Panc1 (cell line): ENCODE results near the gene BCAP29. TPM values are rescaled to one million over a fixed set of nuclear protein-coding genes. Genes with fewer than 3 reads are reported as not detected.

ENCODE experiments used
- ATAC-seq: fragments of 200-7000 bp; cut with Tn5 transposase; 2 replicates; pipeline ENCODE4 v1.9.1; 2020; ENCODE audit warnings: mild to moderate bottlenecking, moderate library complexity
- BruUV-seq: library from RNA; stranded (reverse); fragments of 400-500 nt; replicated peaks from 2 replicates; lab custom pipeline; 2021; lab: Mats Ljungman, UMichigan
- CTCF ChIA-PET: fragments of 300-600 bp; sonication (Branson Sonifier 250); formaldehyde crosslinking; loops from one replicate; lab custom pipeline; 2022; ENCODE audit warnings: antibody characterized with exemption; lab: Charles Lee
- POLR2A ChIA-PET: fragments of 300-600 bp; sonication (Branson Sonifier 250); formaldehyde crosslinking; loops from one replicate; lab custom pipeline; 2022; ENCODE audit warnings: antibody characterized with exemption; lab: Charles Lee
- DNase-seq: peaks from one replicate; pipeline ENCODE4 v3.0.0-alpha.2; 2010; ENCODE audit warnings: low read depth, low spot score
- H3K27ac ChIP-seq: 2 replicates; pipeline ENCODE4 v1.5.1; 2011; ENCODE audit warnings: mild to moderate bottlenecking, low read length, inconsistent platforms
- H3K27me3 ChIP-seq: fragments of 200-500 bp; sonication (Bioruptor generic); 2 replicates; pipeline ENCODE4 v1.6.0; 2014; ENCODE audit warnings: low read length, inconsistent platforms; ENCODE audit not compliant: control insufficient read depth, insufficient read depth
- H3K36me3 ChIP-seq: fragments of 200-500 bp; sonication (Bioruptor generic); 2 replicates; pipeline ENCODE4 v1.5.1; 2014; ENCODE audit warnings: inconsistent platforms, mild to moderate bottlenecking, low read length, moderate library complexity; ENCODE audit not compliant: control insufficient read depth, insufficient read depth
- H3K4me1 ChIP-seq: 2 replicates; pipeline ENCODE4 v1.5.1; 2011; ENCODE audit warnings: inconsistent platforms, mild to moderate bottlenecking, low read length, moderate library complexity; ENCODE audit not compliant: control insufficient read depth, insufficient read depth
- H3K4me3 ChIP-seq, 2 experiments: 2 replicates each; pipeline ENCODE4 v1.5.1; 2011 to 2012; ENCODE audit warnings: low read depth in 2 of 2, low read length in 2 of 2, mild to moderate bottlenecking in 2 of 2, inconsistent platforms in 1 of 2, moderate library complexity in 1 of 2
- H3K9me3 ChIP-seq: fragments of 200-500 bp; sonication (Bioruptor generic); 2 replicates; pipeline ENCODE4 v1.5.1; 2014; ENCODE audit warnings: low read depth, mild to moderate bottlenecking, inconsistent platforms, low read length, moderate library complexity; ENCODE audit not compliant: control insufficient read depth, insufficient read depth
- POLR2AphosphoS5 ChIP-seq: IDR thresholded peaks from 2 replicates; pipeline ENCODE4 v1.6.1; 2012; ENCODE audit warnings: mild to moderate bottlenecking, low read depth, low read length, moderate library complexity
- SIN3A ChIP-seq: IDR thresholded peaks from 2 replicates; pipeline ENCODE4 v1.6.1; 2012; ENCODE audit warnings: low read depth, mild to moderate bottlenecking, low read length, moderate library complexity, borderline replicate concordance; ENCODE audit not compliant: insufficient read depth
- TCF7L2 ChIP-seq: IDR thresholded peaks from 2 replicates; pipeline ENCODE4 v1.6.1; 2011; ENCODE audit warnings: mild to moderate bottlenecking, low read depth, low read length, inconsistent platforms
- in situ Hi-C: cut with HindIII; loops from 2 replicates; pipeline ENCODE4 v1.10.0; 2016; ENCODE audit warnings: low sequenced_read_pairs, low pct_unique_long_range_greater_than_20kb
- intact Hi-C: fragments of 100-400 bp; cut with micrococcal nuclease; formaldehyde crosslinking; loops from one replicate; pipeline ENCODE4 v1.10.0; 2022; ENCODE audit not compliant: unreplicated experiment
- total RNA-seq: library from RNA; stranded (reverse); gene quantifications from one replicate; pipeline ENCODE4 v1.2.1, GENCODE V29; 2021; ENCODE audit not compliant: unreplicated experiment
- TF ChIP-seq, protein P1 (sequence below): fragments of 450-650 bp; IDR thresholded peaks from 2 replicates; pipeline ENCODE4 v1.5.1; 2017; ENCODE audit warnings: mild to moderate bottlenecking
- TF ChIP-seq, protein P2 (sequence below), 2 experiments: IDR thresholded peaks; 2 replicates each; pipeline ENCODE4 v1.6.1; 2011 to 2012; ENCODE audit warnings: low read depth in 2 of 2, control low read depth in 1 of 2, low read length in 1 of 2, mild to moderate bottlenecking in 1 of 2, moderate library complexity in 1 of 2; ENCODE audit not compliant: insufficient read depth in 1 of 2

The BCAP29 gene
- total RNA-seq, 1 experiment from 2014 or later: 71.7 TPM

DNA sequence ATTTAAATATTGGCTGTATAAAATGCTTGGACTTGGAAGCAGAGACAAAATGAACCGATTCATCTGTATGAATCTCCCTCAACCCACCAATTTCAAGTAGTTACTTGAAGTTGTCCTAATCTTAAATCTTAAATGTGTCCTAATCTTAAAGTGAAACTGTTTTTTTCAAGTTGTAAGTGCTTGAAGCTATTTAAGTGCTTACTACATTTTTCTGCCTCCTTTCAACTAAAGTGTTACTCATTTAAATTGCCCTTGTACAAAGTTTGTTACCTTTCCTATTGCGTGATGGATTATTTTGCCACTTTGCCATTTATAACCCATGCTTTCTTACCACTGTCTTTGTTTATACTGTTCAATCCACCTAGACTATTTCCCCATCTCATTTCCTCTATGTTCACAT lies 2.8 kb downstream of the BCAP29 start:
- ChIA-PET POLR2A (no interaction called here), CTCF (no interaction called here)
- H3K4me3 ChIP-seq: no peak overlapping the region
- no peaks in the 10 kb centered on the region for H3K9me3 ChIP-seq
- intact Hi-C loops: no loop called here
- H3K27me3 ChIP-seq: no peaks in the 10 kb centered on the region
- peaks cover 21% of the 10 kb centered on the region for H3K36me3 ChIP-seq
- no TSS peak for BruUV-seq
- H3K4me1 ChIP-seq: peaks cover 12% of the 10 kb centered on the region
- ATAC-seq: no peak
- in situ Hi-C loops: no loop called here
- no peak for DNase-seq
- no peak overlapping the region for H3K27ac ChIP-seq
- no peak for TF ChIP-seq TCF7L2
- TF ChIP-seq, protein P1, sequence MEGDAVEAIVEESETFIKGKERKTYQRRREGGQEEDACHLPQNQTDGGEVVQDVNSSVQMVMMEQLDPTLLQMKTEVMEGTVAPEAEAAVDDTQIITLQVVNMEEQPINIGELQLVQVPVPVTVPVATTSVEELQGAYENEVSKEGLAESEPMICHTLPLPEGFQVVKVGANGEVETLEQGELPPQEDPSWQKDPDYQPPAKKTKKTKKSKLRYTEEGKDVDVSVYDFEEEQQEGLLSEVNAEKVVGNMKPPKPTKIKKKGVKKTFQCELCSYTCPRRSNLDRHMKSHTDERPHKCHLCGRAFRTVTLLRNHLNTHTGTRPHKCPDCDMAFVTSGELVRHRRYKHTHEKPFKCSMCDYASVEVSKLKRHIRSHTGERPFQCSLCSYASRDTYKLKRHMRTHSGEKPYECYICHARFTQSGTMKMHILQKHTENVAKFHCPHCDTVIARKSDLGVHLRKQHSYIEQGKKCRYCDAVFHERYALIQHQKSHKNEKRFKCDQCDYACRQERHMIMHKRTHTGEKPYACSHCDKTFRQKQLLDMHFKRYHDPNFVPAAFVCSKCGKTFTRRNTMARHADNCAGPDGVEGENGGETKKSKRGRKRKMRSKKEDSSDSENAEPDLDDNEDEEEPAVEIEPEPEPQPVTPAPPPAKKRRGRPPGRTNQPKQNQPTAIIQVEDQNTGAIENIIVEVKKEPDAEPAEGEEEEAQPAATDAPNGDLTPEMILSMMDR: no peak
- no peak for TF ChIP-seq POLR2AphosphoS5
- TF ChIP-seq, protein P2, sequence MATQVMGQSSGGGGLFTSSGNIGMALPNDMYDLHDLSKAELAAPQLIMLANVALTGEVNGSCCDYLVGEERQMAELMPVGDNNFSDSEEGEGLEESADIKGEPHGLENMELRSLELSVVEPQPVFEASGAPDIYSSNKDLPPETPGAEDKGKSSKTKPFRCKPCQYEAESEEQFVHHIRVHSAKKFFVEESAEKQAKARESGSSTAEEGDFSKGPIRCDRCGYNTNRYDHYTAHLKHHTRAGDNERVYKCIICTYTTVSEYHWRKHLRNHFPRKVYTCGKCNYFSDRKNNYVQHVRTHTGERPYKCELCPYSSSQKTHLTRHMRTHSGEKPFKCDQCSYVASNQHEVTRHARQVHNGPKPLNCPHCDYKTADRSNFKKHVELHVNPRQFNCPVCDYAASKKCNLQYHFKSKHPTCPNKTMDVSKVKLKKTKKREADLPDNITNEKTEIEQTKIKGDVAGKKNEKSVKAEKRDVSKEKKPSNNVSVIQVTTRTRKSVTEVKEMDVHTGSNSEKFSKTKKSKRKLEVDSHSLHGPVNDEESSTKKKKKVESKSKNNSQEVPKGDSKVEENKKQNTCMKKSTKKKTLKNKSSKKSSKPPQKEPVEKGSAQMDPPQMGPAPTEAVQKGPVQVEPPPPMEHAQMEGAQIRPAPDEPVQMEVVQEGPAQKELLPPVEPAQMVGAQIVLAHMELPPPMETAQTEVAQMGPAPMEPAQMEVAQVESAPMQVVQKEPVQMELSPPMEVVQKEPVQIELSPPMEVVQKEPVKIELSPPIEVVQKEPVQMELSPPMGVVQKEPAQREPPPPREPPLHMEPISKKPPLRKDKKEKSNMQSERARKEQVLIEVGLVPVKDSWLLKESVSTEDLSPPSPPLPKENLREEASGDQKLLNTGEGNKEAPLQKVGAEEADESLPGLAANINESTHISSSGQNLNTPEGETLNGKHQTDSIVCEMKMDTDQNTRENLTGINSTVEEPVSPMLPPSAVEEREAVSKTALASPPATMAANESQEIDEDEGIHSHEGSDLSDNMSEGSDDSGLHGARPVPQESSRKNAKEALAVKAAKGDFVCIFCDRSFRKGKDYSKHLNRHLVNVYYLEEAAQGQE (IDR thresholded peaks at IDR 0.05; ENCODE audit: insufficient read depth in 1 of 2, low read depth in 2 of 2, low read length in 1 of 2): no peak
- no peak for TF ChIP-seq SIN3A

DNA sequence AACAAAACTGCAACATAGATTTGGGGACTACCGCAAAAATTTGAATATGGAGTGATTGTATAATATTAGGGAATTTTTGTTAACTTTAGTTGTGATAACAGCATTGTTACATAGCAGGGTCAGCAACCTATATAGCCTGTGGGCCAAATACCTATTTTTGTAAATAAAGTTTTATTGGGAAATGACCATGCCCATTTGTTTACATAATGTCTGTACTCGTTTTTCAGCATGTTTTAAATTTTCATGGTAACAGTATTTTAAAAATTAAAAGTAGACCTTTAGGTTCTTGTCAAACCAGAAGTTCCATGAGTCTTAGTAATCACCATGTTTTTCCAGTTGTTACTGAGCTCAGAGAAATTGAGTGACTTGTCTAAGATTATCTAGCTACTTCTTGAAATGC lies 4.7 kb downstream of the BCAP29 start:
- TF ChIP-seq, protein P2 (IDR thresholded peaks at IDR 0.05; ENCODE audit: insufficient read depth in 1 of 2, low read depth in 2 of 2, low read length in 1 of 2): no peak
- no peak for TF ChIP-seq SIN3A
- TF ChIP-seq, protein P1: no peak
- TF ChIP-seq POLR2AphosphoS5: no peak
- no peak for TF ChIP-seq TCF7L2
- no peak overlapping the region for H3K4me3 ChIP-seq
- no peaks in the 10 kb centered on the region for H3K9me3 ChIP-seq
- BruUV-seq: no TSS peak
- no peak overlapping the region for H3K27ac ChIP-seq
- ATAC-seq: no peak
- ChIA-PET CTCF (no interaction called here), POLR2A (no interaction called here)
- in situ Hi-C loops (no loop called here), intact Hi-C loops (no loop called here)
- DNase-seq: no peak
- H3K4me1 ChIP-seq: peaks cover 12% of the 10 kb centered on the region
- H3K27me3 ChIP-seq: no peaks in the 10 kb centered on the region
- peaks cover 21% of the 10 kb centered on the region for H3K36me3 ChIP-seq
